Breast epithelium (tissue), 4 donors: ENCODE data around the gene NR6A1. TPM values are rescaled to one million over a fixed set of nuclear protein-coding genes. Genes with fewer than 3 reads are reported as not detected.

ENCODE experiments used
- DNase-seq, 2 donors: peaks; one replicate each; pipeline ENCODE4 v3.0.0-alpha.2; 2019; ENCODE audit warnings: low spot score in 2 of 2
- H3K27ac ChIP-seq, 2 donors: fragments of 200-600 bp; sonication (generic) in 1 of 2; one replicate each; pipeline ENCODE4 v1.5.1; 2016 to 2019; ENCODE audit warnings: mild to moderate bottlenecking in 1 of 2
- H3K27me3 ChIP-seq, 2 donors: fragments of 200-600 bp; sonication (generic) in 1 of 2; one replicate each; pipeline versions ENCODE4 v1.5.1 to v1.6.0; 2017 to 2019; ENCODE audit warnings: control low read depth in 1 of 2, mild to moderate bottlenecking in 1 of 2
- H3K36me3 ChIP-seq: fragments of 200-600 bp; one replicate; pipeline ENCODE4 v1.5.1; 2019
- H3K4me1 ChIP-seq, 2 donors: fragments of 200-600 bp; sonication (generic); one replicate each; pipeline ENCODE4 v1.5.1; 2016 to 2019; ENCODE audit warnings: control low read depth in 1 of 2
- H3K4me3 ChIP-seq, 3 donors: fragments of 200-600 bp; sonication (generic); 1 replicate in 2 of 3; 2 replicates in 1 of 3; pipeline ENCODE4 v1.5.1; 2016 to 2019; ENCODE audit warnings: mild to moderate bottlenecking in 3 of 3, moderate library complexity in 2 of 3
- H3K9me3 ChIP-seq, 2 donors: fragments of 200-600 bp; sonication (generic) in 1 of 2; one replicate each; pipeline ENCODE4 v1.5.1; 2016 to 2019; ENCODE audit warnings: control low read depth in 1 of 2
- POLR2A ChIP-seq: fragments of 450-650 bp; IDR thresholded peaks from one replicate; pipeline ENCODE4 v1.6.1; 2016; ENCODE audit warnings: antibody characterized with exemption, mild to moderate bottlenecking, moderate library complexity
- POLR2AphosphoS5 ChIP-seq, 3 donors: sonication (generic); formaldehyde crosslinking; IDR thresholded peaks; one replicate each; pipeline ENCODE4 v1.6.1; 2017; ENCODE audit warnings: antibody characterized with exemption in 3 of 3
- intact Hi-C: fragments of 100-400 bp; cut with DNase I; formaldehyde crosslinking; loops from one replicate; pipeline ENCODE4 v1.15.1; 2023; ENCODE audit warnings: low total_unique reads
- total RNA-seq, 3 donors: library from RNA; depleted of rRNA; stranded (reverse); fragments of >200 nt; gene quantifications; one replicate each; pipeline ENCODE4 v1.1.0, GENCODE V29; 2016
- TF ChIP-seq, protein P1 (sequence below), 3 donors: fragments of 450-650 bp; IDR thresholded peaks; one replicate each; pipeline ENCODE4 v1.5.1; 2016 to 2017; ENCODE audit warnings: antibody characterized with exemption in 3 of 3, mild to moderate bottlenecking in 3 of 3, moderate library complexity in 3 of 3

Gene NR6A1
- total RNA-seq, 3 donors from 2014 or later: 1.3 to 5.3 (median 3.9) TPM

DNA sequence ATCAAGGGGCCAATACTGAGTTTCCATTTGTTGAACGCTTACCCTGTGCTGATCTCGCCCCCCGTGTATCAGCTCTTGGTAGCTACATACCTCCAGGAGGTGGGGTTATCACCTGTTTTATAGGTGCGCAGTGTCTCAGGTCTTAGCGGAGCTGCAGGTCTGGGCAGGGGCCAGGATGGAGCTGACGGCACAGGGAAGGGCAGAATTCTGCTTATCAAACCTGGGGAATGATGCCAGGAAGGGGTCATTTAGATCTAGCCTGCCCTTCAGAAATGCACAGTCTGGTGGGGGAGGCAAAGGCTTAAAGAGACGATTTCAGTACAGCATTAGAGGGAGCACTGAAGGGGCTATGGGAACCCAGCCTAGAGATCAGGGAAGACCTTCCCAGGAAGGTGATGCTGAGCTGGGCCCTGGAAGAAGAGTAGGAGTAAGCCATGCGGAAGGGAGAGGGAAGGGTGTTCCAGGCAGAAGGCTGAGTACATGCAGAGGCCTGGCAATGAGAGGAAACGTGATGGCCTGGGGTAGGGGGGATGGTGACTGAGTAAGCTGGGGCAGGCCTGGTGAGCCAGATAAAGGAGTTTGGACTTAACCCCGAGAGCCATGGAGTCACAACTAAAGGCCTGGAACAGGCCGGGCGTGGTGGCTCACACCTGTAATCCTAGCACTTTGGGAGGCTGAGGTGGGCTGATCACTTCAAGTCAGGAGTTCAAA lies 37.3 kb upstream of the NR6A1 start:
- TF ChIP-seq, protein P1, sequence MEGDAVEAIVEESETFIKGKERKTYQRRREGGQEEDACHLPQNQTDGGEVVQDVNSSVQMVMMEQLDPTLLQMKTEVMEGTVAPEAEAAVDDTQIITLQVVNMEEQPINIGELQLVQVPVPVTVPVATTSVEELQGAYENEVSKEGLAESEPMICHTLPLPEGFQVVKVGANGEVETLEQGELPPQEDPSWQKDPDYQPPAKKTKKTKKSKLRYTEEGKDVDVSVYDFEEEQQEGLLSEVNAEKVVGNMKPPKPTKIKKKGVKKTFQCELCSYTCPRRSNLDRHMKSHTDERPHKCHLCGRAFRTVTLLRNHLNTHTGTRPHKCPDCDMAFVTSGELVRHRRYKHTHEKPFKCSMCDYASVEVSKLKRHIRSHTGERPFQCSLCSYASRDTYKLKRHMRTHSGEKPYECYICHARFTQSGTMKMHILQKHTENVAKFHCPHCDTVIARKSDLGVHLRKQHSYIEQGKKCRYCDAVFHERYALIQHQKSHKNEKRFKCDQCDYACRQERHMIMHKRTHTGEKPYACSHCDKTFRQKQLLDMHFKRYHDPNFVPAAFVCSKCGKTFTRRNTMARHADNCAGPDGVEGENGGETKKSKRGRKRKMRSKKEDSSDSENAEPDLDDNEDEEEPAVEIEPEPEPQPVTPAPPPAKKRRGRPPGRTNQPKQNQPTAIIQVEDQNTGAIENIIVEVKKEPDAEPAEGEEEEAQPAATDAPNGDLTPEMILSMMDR (IDR thresholded peaks at IDR 0.05): no peak
- TF ChIP-seq POLR2AphosphoS5 (IDR thresholded peaks at IDR 0.05) (no peak), POLR2A (no peak)
- Histone ChIP-seq H3K4me3 (no peak overlapping the region), H3K27me3 (no peaks in the 10 kb centered on the region), H3K9me3 (no peaks in the 10 kb centered on the region), H3K36me3 (no peaks in the 10 kb centered on the region), H3K27ac (no peak overlapping the region), H3K4me1 (peaks cover 0 to 5% of the 10 kb centered on the region in 2 donors)
- intact Hi-C loops: no loop called here
- DNase-seq: no peak

- TF ChIP-seq POLR2AphosphoS5 (IDR thresholded peaks at IDR 0.05): no peak
- TF ChIP-seq, protein P1 (IDR thresholded peaks at IDR 0.05): no peak
- TF ChIP-seq POLR2A: no peak
- H3K36me3 ChIP-seq: no peaks in the 10 kb centered on the region
Measured at GRCh38 chr9:124805186-124805585, 34.1 kb upstream of the NR6A1 start.

DNA sequence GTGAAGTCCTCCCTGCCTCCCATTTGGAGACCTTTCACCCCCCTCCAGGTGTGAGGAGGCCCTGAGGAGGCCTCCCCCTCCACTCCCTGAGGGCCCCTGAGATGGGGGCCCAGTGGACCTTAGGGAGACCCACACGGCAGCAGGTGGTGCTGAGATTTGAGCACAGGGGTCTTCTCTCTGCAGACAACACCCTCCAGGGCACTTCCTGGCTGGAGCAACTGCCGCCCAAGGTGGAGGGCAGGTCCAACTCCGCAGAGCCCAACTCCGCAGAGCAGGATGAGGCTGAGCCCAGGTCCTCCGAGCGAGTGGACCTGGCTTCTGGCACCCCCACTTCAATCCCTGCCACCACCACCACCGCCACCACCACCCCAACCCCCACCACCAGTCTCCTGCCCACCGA lies 32.8 kb upstream of the NR6A1 start:
- Histone ChIP-seq H3K27ac (no peak overlapping the region), H3K4me3 (no peak overlapping the region), H3K9me3 (no peaks in the 10 kb centered on the region), H3K27me3 (no peaks in the 10 kb centered on the region), H3K36me3 (no peaks in the 10 kb centered on the region), H3K4me1 (no peaks in the 10 kb centered on the region)
- DNase-seq: no peak
- intact Hi-C loops: loop anchor here (1.0 kb wide), 1 partner anchor 27 kb away; the partner anchor contains the start of gene OLFML2A
- TF ChIP-seq, protein P1 (IDR thresholded peaks at IDR 0.05): no peak
- TF ChIP-seq POLR2A (no peak), POLR2AphosphoS5 (IDR thresholded peaks at IDR 0.05) (no peak)

More at GRCh38 chr9:124805186-124805585, 34.1 kb upstream of the NR6A1 start:
- no peak for DNase-seq
- H3K9me3 ChIP-seq: no peaks in the 10 kb centered on the region
- H3K4me3 ChIP-seq: no peak overlapping the region
- no peak overlapping the region for H3K27ac ChIP-seq
- H3K27me3 ChIP-seq: no peaks in the 10 kb centered on the region
- no peaks in the 10 kb centered on the region for H3K4me1 ChIP-seq
- intact Hi-C loops: no loop called here

DNA sequence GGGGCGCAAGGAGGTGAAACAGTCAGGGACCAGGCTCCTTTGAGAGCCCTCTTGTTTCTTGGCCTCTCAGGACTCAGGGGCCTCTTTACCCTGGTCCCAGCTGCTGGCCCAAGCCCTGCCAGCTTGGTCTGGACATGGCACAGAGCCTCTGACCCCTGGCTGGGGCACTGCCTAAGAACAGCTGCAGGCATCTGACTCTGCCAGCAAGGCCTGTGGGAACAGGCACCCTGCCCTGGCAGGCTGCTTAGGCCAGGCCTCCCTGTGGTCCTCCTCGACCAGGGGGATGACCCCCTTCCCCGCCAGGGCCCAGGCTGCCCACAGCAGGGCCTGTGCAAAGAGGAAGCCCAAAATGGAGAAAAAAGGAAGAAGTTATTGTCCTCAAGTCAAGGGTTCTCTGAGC lies 31.3 kb upstream of the NR6A1 start:
- no peaks in the 10 kb centered on the region for H3K4me1 ChIP-seq
- no peaks in the 10 kb centered on the region for H3K9me3 ChIP-seq
- no peak overlapping the region for H3K4me3 ChIP-seq
- H3K27ac ChIP-seq: no peak overlapping the region
- H3K36me3 ChIP-seq: no peaks in the 10 kb centered on the region
- H3K27me3 ChIP-seq: no peaks in the 10 kb centered on the region
- no peak for TF ChIP-seq POLR2A
- TF ChIP-seq, protein P1 (IDR thresholded peaks at IDR 0.05): no peak
- TF ChIP-seq POLR2AphosphoS5 (IDR thresholded peaks at IDR 0.05): no peak
- intact Hi-C loops: no loop called here
- no peak for DNase-seq

DNA sequence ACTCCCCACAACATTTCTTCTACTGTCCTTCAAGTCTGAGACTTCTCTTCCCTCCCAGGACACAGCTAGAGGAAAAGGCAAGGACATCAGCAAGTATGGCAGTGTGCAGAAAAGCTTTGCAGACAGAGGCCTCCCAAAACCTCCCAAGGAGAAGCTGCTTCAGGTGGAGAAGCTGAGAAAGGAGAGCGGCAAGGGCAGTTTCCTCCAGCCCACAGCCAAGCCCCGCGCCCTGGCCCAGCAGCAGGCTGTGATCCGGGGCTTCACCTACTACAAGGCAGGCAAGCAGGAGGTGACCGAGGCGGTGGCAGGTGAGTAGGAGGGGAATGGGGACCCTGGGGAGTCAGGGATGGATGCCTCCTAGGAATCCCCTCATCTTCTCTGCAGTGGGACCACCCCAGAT lies 30.2 kb upstream of the NR6A1 start:
- no peak overlapping the region for H3K27ac ChIP-seq
- H3K36me3 ChIP-seq: no peaks in the 10 kb centered on the region
- H3K9me3 ChIP-seq: no peaks in the 10 kb centered on the region
- intact Hi-C loops: no loop called here
- DNase-seq: no peak
- no peaks in the 10 kb centered on the region for H3K27me3 ChIP-seq
- TF ChIP-seq, protein P1 (IDR thresholded peaks at IDR 0.05): no peak
- no peak for TF ChIP-seq POLR2A
- TF ChIP-seq POLR2AphosphoS5 (IDR thresholded peaks at IDR 0.05): no peak
- no peaks in the 10 kb centered on the region for H3K4me1 ChIP-seq
- H3K4me3 ChIP-seq: no peak overlapping the region
